ENCODE results near the gene SPPL2B. TPM values are rescaled to one million over a fixed set of nuclear protein-coding genes. Genes with fewer than 3 reads are reported as not detected.

SPPL2B gene
- total RNA-seq, 2 experiments from 2014 or later, result 106 to 111 TPM

- Histone ChIP-seq H3K4me1 (ENCODE audit: insufficient read depth, low read length) (peaks cover 26% of the 10 kb centered on the region), H3K27ac (ENCODE audit: low read depth in 1 of 2, low read length in 2 of 2) (no peak overlapping the region), H3K4me3 (ENCODE audit: low read length) (no peak overlapping the region), H3K9me3 (ENCODE audit: control insufficient read depth in 1 of 2, insufficient read depth in 1 of 2, low read length in 2 of 2) (no peaks in the 10 kb centered on the region), H3K36me3 (ENCODE audit: insufficient read depth, low read length) (peaks cover 47% of the 10 kb centered on the region), H3K27me3 (ENCODE audit: control insufficient read depth in 1 of 2, insufficient read depth in 2 of 2, low read length in 2 of 2) (no peaks in the 10 kb centered on the region)
- Mint-ChIP-seq H3K4me1 (ENCODE audit: low read depth) (peaks cover 37% of the 10 kb centered on the region), H3K27me3 (no peaks in the 10 kb centered on the region), H3K36me3 (ENCODE audit: low read depth) (peaks cover 34% of the 10 kb centered on the region), H3K9me3 (no peaks in the 10 kb centered on the region), H3K4me3 (no peak overlapping the region), H3K27ac (no peak overlapping the region)
- POLR2A ChIA-PET, result no interaction called here
- no peak for TF ChIP-seq CTCF (IDR thresholded peaks at IDR 0.05)
- ATAC-seq (ENCODE audit: poor library complexity), result no peak
- intact Hi-C loops (cut with DNase I, micrococcal nuclease), result no loop called here
- no peak for DNase-seq
- CTCF ChIA-PET, result no interaction called here
These were observed 4.8 kb upstream of the SPPL2B start for GRCh38 chr19:2323707-2324106.

GRCh38 chr19:2324220-2324948, 4.1 kb upstream of the SPPL2B start:
- DNase-seq (no peak), ATAC-seq (ENCODE audit: poor library complexity) (no peak)
- ChIA-PET POLR2A (no interaction called here), CTCF (no interaction called here)
- peaks cover 47% of the 10 kb centered on the region for H3K36me3 ChIP-seq (ENCODE audit: insufficient read depth, low read length)
- no peaks in the 10 kb centered on the region for H3K27me3 ChIP-seq (ENCODE audit: control insufficient read depth in 1 of 2, insufficient read depth in 2 of 2, low read length in 2 of 2)
- H3K27ac ChIP-seq (ENCODE audit: low read depth in 1 of 2, low read length in 2 of 2), result no peak overlapping the region
- no peak for TF ChIP-seq CTCF (IDR thresholded peaks at IDR 0.05)
- Mint-ChIP-seq H3K4me3 (no peak overlapping the region), H3K27ac (peak overlapping the region; percentile 44), H3K27me3 (no peaks in the 10 kb centered on the region), H3K4me1 (ENCODE audit: low read depth) (peaks cover 42% of the 10 kb centered on the region), H3K36me3 (ENCODE audit: low read depth) (peaks cover 38% of the 10 kb centered on the region), H3K9me3 (no peaks in the 10 kb centered on the region)
- no peaks in the 10 kb centered on the region for H3K9me3 ChIP-seq (ENCODE audit: control insufficient read depth in 1 of 2, insufficient read depth in 1 of 2, low read length in 2 of 2)
- peaks cover 33% of the 10 kb centered on the region for H3K4me1 ChIP-seq (ENCODE audit: insufficient read depth, low read length)
- H3K4me3 ChIP-seq (ENCODE audit: low read length), result no peak overlapping the region
- intact Hi-C loops (cut with DNase I, micrococcal nuclease), result no loop called here

GRCh38 chr19:2325281-2326046, 3.0 kb upstream of the SPPL2B start:
- H3K9me3 Mint-ChIP-seq, result no peaks in the 10 kb centered on the region
- intact Hi-C loops (cut with DNase I, micrococcal nuclease), result loop anchor here (2.0 to 5.0 kb wide), 6 partner anchors 33 to 173 kb away; partner anchors contain the start of genes AP3D1 (in 1 of the 2) and TIMM13 (in 1 of the 2)
- H3K27me3 Mint-ChIP-seq, result no peaks in the 10 kb centered on the region
- TF ChIP-seq CTCF (IDR thresholded peaks at IDR 0.05), result no peak
- H3K4me1 Mint-ChIP-seq (ENCODE audit: low read depth), result peaks cover 51% of the 10 kb centered on the region
- Histone ChIP-seq H3K27ac (ENCODE audit: low read depth in 1 of 2, low read length in 2 of 2) (no peak overlapping the region), H3K36me3 (ENCODE audit: insufficient read depth, low read length) (peaks cover 47% of the 10 kb centered on the region), H3K9me3 (ENCODE audit: control insufficient read depth in 1 of 2, insufficient read depth in 1 of 2, low read length in 2 of 2) (no peaks in the 10 kb centered on the region), H3K4me3 (ENCODE audit: low read length) (no peak overlapping the region), H3K27me3 (ENCODE audit: control insufficient read depth in 1 of 2, insufficient read depth in 2 of 2, low read length in 2 of 2) (no peaks in the 10 kb centered on the region), H3K4me1 (ENCODE audit: insufficient read depth, low read length) (peaks cover 42% of the 10 kb centered on the region)
- ChIA-PET POLR2A (interaction anchor here (1.6 kb wide), 1 partner anchor 50 kb away, joined by 3 read pairs; no protein-coding TSS in a partner anchor), CTCF (no interaction called here)
- peak overlapping the region; percentile 100 for H3K4me3 Mint-ChIP-seq
- H3K36me3 Mint-ChIP-seq (ENCODE audit: low read depth), result peaks cover 41% of the 10 kb centered on the region
- ATAC-seq (ENCODE audit: poor library complexity) (no peak), DNase-seq (no peak)
- H3K27ac Mint-ChIP-seq, result peak overlapping the region; percentile 93
